Activated gamma-delta T cell treated with anti-CD3 and anti-CD28 coated beads, Interleukin-2, amount 50 U/mL, for 16 hours (primary cell): ENCODE data around the gene TIPARP.

Experiments used
- DNase-seq: peaks from one replicate; pipeline ENCODE4 v3.0.0-alpha.2; 2020; ENCODE audit warnings: low read depth

TIPARP gene

DNA sequence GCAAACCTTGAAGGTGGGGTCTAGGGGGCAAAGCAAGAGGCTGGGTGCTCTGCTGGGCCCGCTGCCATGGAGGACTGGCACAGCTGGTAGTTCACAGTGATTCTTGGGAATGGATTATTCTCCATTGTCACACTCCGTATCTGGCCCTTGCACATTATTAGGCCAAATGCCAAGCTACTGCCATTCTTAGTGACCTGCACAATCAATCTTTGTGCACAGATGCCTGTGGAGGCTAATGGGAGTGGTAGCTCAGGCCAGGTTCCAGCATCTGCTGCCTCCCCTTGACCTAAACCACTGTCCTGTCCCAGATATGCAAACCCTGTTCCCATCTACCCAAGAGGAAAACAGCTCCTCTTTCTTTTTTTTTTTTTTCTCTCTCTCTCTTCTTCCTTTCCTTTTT, 67.5 kb downstream of the TIPARP start:
- no peak for DNase-seq

GRCh38 chr3:156742401-156742800, 68.0 kb downstream of the TIPARP start:
- no peak for DNase-seq

- DNase-seq, result no peak
Measured at GRCh38 chr3:156743859-156744258, 69.5 kb downstream of the TIPARP start.

GRCh38 chr3:156744631-156745030, 70.2 kb downstream of the TIPARP start:
- no peak for DNase-seq

DNA sequence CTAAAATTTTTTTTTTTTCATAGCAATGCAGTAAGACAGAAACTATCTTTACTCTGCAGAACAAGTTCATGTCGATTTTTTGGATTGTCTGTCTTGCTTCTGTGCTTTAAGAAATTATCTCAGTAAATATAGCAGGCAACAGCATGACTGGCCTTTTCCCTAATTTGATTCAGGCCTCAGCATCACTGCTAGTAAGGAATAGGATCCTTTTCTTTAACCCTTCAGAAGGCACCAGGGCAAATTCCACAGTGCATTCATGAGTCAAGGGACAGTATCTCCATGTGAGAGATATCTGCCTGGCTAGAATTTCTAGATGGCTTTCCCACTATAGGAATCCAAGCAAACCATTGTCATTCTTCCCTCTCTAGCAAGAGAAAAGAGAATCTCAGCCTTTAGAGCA, 71.4 kb downstream of the TIPARP start:
- no peak for DNase-seq

- DNase-seq, result no peak
Measured at GRCh38 chr3:156747046-156747445, 72.7 kb downstream of the TIPARP start.

DNA sequence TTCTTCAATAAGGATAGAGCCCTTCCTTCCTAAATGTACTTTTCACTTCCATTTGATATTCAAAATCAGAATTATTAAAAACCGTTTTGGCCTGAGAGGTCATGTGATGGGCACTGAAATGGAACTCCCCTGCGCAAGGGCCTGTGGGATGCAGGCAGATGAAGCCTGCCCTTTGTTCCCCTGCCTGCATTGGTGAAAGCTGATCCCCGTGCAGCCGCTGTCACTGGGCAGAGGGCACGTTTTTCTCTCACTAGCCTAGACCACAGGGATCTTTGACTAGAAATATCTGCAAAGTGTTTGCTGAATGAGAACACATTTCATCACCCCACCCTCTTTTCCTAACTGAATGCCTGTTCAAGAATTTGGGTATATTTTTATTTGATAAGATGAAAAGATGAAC, 74.9 kb downstream of the TIPARP start:
- DNase-seq, result no peak

GRCh38 chr3:156750191-156750873, 75.9 kb downstream of the TIPARP start:
- DNase-seq, result no peak

DNA sequence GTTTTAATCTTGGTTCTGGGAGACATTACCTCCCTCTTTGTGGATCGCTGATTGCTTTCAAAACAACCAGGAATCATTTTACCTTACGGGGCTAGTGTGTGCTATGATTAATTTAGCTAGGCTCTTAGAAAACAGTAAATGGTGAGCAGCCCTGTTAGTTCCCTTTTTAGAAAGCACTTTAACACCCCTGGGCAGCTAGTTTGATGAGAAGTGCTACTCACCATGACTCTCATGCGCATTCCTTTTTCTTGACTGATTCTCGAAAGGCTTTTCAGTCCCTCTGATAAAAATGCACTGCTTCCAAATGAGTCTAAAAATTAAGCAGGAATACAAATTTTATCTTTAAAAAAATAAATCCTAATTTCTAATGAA, 76.5 kb downstream of the TIPARP start:
- DNase-seq, result no peak

GRCh38 chr3:156751461-156752025, 77.2 kb downstream of the TIPARP start:
- no peak for DNase-seq
